HG02623 (cell line): Measurements from ENCODE around the gene CCDC112.
"Not testable (repeated sequence)": the region's sequence is repeated elsewhere in the genome, so short reads cannot be mapped to it uniquely, and the experiment has no call there.

ENCODE experiments used
- ATAC-seq: cut with Tn5 transposase; IDR thresholded peaks from one replicate; pipeline ENCODE4 v1.9.1; 2021; ENCODE audit warnings: moderate library complexity; ENCODE audit not compliant: unreplicated experiment

Gene CCDC112

GRCh38 chr5:115263078-115263380 is 33.4 kb downstream of the CCDC112 start:
- no peak for ATAC-seq

GRCh38 chr5:115262321-115263077 is 34.0 kb downstream of the CCDC112 start, which contains the start of gene PGGT1B:
PGGT1B (minus strand) TSS chr5:115262877; CDS start chr5:115262851, 26 bp downstream.
- peak; percentile 92 for ATAC-seq

- ATAC-seq: peak; percentile 35
Measured at GRCh38 chr5:115262011-115262320, 34.5 kb downstream of the CCDC112 start.

GRCh38 chr5:115260248-115260647 is 36.2 kb downstream of the CCDC112 start:
- no peak for ATAC-seq

GRCh38 chr5:115257981-115258380 is 38.5 kb downstream of the CCDC112 start:
- no peak for ATAC-seq

- ATAC-seq: not testable (repeated sequence)
Measured at GRCh38 chr5:115249379-115249778, 47.1 kb downstream of the CCDC112 start.

GRCh38 chr5:115246361-115246991 is 50.0 kb downstream of the CCDC112 start:
- ATAC-seq: peak; percentile 52

GRCh38 chr5:115243412-115243811 is 53.0 kb downstream of the CCDC112 start:
- ATAC-seq: no peak

GRCh38 chr5:115241881-115242642 is 54.4 kb downstream of the CCDC112 start:
- no peak for ATAC-seq

GRCh38 chr5:115237066-115237465 is 59.4 kb downstream of the CCDC112 start:
- no peak for ATAC-seq

- ATAC-seq: no peak
Measured at GRCh38 chr5:115236599-115236998, 59.9 kb downstream of the CCDC112 start.

- ATAC-seq: no peak
Measured at GRCh38 chr5:115231598-115231997, 64.9 kb downstream of the CCDC112 start.

GRCh38 chr5:115229606-115230005 is 66.8 kb downstream of the CCDC112 start:
- no peak for ATAC-seq

GRCh38 chr5:115227281-115227680 is 69.2 kb downstream of the CCDC112 start:
- no peak for ATAC-seq
